Measurements from ENCODE around the gene NMNAT2.

NMNAT2 gene

GRCh38 chr1:183353597-183353996 is 64.6 kb downstream of the NMNAT2 start:
- H3K4me1 ChIP-seq (ENCODE audit: control insufficient read depth in 2 of 2, insufficient read depth in 1 of 2, low read depth in 1 of 2, low read length in 2 of 2) = peaks cover 12 to 22% of the 10 kb centered on the region in 2 donors
- H3K4ac ChIP-seq (ENCODE audit: low read length) = no peak overlapping the region
- no peak overlapping the region for H3K18ac ChIP-seq (ENCODE audit: low read length)
- no CpG with 5 or more reads among the region's 1 CpG for WGBS, 2 donors (ENCODE audit: extremely low coverage in 2 of 2, insufficient read length in 2 of 2, insufficient replicate concordance in 1 of 2)
- no peak overlapping the region for H3K27ac ChIP-seq (replicated peaks; ENCODE audit: low read length)
- H4K8ac ChIP-seq (ENCODE audit: low read depth, low read length) = no peak overlapping the region
- no peak for DNase-seq (ENCODE audit: low spot score)
- no peaks in the 10 kb centered on the region for H3K9me3 ChIP-seq (replicated peaks in 1 of 2; ENCODE audit: control insufficient read depth in 2 of 2, insufficient read depth in 1 of 2, low read depth in 1 of 2, low read length in 2 of 2)
- H2AFZ ChIP-seq (ENCODE audit: low read length) = peak overlapping the region; percentile 15
- no peak overlapping the region for H3K4me2 ChIP-seq (ENCODE audit: insufficient read depth, low read length, poor library complexity, severe bottlenecking)
- no peak overlapping the region for H2BK5ac ChIP-seq (ENCODE audit: low read length)
- no peak overlapping the region for H2BK15ac ChIP-seq (ENCODE audit: low read length)
- H3K4me3 ChIP-seq (ENCODE audit: low read length in 2 of 2) = no peak overlapping the region
- no peaks in the 10 kb centered on the region for H3K79me1 ChIP-seq (ENCODE audit: low read depth, low read length)
- H2BK120ac ChIP-seq (ENCODE audit: low read depth, low read length) = no peak overlapping the region
- no peak overlapping the region for H3K9ac ChIP-seq (ENCODE audit: low read depth, low read length, poor library complexity)
- no peak overlapping the region for H3K14ac ChIP-seq (ENCODE audit: low read length)
- H4K91ac ChIP-seq (ENCODE audit: low read depth, low read length, poor library complexity) = no peak overlapping the region
- H3K36me3 ChIP-seq (replicated peaks in 1 of 2; ENCODE audit: control insufficient read depth in 2 of 2, insufficient read depth in 2 of 2, low read length in 2 of 2) = no peaks in the 10 kb centered on the region
- no peak overlapping the region for H2AK5ac ChIP-seq (ENCODE audit: low read depth, low read length)
- H2BK12ac ChIP-seq (ENCODE audit: low read length) = no peak overlapping the region
- no peaks in the 10 kb centered on the region for H3K27me3 ChIP-seq (ENCODE audit: control insufficient read depth in 3 of 3, insufficient read depth in 3 of 3, low read depth in 1 of 3, low read length in 3 of 3)
- H3K23ac ChIP-seq (ENCODE audit: low read depth, low read length, poor library complexity) = no peak overlapping the region

- no peak overlapping the region for H3K14ac ChIP-seq (ENCODE audit: low read length)
- no peak overlapping the region for H3K4me2 ChIP-seq (ENCODE audit: insufficient read depth, low read length, poor library complexity, severe bottlenecking)
- no peaks in the 10 kb centered on the region for H3K9me3 ChIP-seq (replicated peaks in 1 of 2; ENCODE audit: control insufficient read depth in 2 of 2, insufficient read depth in 1 of 2, low read depth in 1 of 2, low read length in 2 of 2)
- no peak overlapping the region for H3K4ac ChIP-seq (ENCODE audit: low read length)
- no peak overlapping the region for H3K9ac ChIP-seq (ENCODE audit: low read depth, low read length, poor library complexity)
- H2AFZ ChIP-seq (ENCODE audit: low read length) = peak overlapping the region; percentile 87
- H4K91ac ChIP-seq (ENCODE audit: low read depth, low read length, poor library complexity) = no peak overlapping the region
- no peak overlapping the region for H2BK5ac ChIP-seq (ENCODE audit: low read length)
- H2BK15ac ChIP-seq (ENCODE audit: low read length) = no peak overlapping the region
- H3K23ac ChIP-seq (ENCODE audit: low read depth, low read length, poor library complexity) = no peak overlapping the region
- H3K4me1 ChIP-seq (ENCODE audit: control insufficient read depth in 2 of 2, insufficient read depth in 1 of 2, low read depth in 1 of 2, low read length in 2 of 2) = peaks cover 11 to 26% of the 10 kb centered on the region in 2 donors
- H3K18ac ChIP-seq (ENCODE audit: low read length) = no peak overlapping the region
- peak overlapping the region in 1 of 2 donors; percentile 17 for H3K4me3 ChIP-seq (ENCODE audit: low read length in 2 of 2)
- no peaks in the 10 kb centered on the region for H3K79me1 ChIP-seq (ENCODE audit: low read depth, low read length)
- no peak overlapping the region for H4K8ac ChIP-seq (ENCODE audit: low read depth, low read length)
- no peak for DNase-seq (ENCODE audit: low spot score)
- no peak overlapping the region for H2AK5ac ChIP-seq (ENCODE audit: low read depth, low read length)
- H3K27ac ChIP-seq (replicated peaks; ENCODE audit: low read length) = no peak overlapping the region
- no CpG with 5 or more reads among the region's 6 CpGs for WGBS, 2 donors (ENCODE audit: extremely low coverage in 2 of 2, insufficient read length in 2 of 2, insufficient replicate concordance in 1 of 2)
- H2BK12ac ChIP-seq (ENCODE audit: low read length) = no peak overlapping the region
- H3K27me3 ChIP-seq (ENCODE audit: control insufficient read depth in 3 of 3, insufficient read depth in 3 of 3, low read depth in 1 of 3, low read length in 3 of 3) = no peaks in the 10 kb centered on the region
- H3K36me3 ChIP-seq (replicated peaks in 1 of 2; ENCODE audit: control insufficient read depth in 2 of 2, insufficient read depth in 2 of 2, low read length in 2 of 2) = no peaks in the 10 kb centered on the region
- H2BK120ac ChIP-seq (ENCODE audit: low read depth, low read length) = no peak overlapping the region
Observed at GRCh38 chr1:183349201-183349711, 68.9 kb downstream of the NMNAT2 start.

- Histone ChIP-seq H3K4me3 (ENCODE audit: low read length in 2 of 2) (no peak overlapping the region), H3K9ac (ENCODE audit: low read depth, low read length, poor library complexity) (no peak overlapping the region), H2BK12ac (ENCODE audit: low read length) (no peak overlapping the region), H2BK5ac (ENCODE audit: low read length) (no peak overlapping the region), H3K27me3 (ENCODE audit: control insufficient read depth in 3 of 3, insufficient read depth in 3 of 3, low read depth in 1 of 3, low read length in 3 of 3) (no peaks in the 10 kb centered on the region), H3K23ac (ENCODE audit: low read depth, low read length, poor library complexity) (no peak overlapping the region), H2BK120ac (ENCODE audit: low read depth, low read length) (no peak overlapping the region), H3K79me1 (ENCODE audit: low read depth, low read length) (no peaks in the 10 kb centered on the region), H3K9me3 (replicated peaks in 1 of 2; ENCODE audit: control insufficient read depth in 2 of 2, insufficient read depth in 1 of 2, low read depth in 1 of 2, low read length in 2 of 2) (no peaks in the 10 kb centered on the region), H2AK5ac (ENCODE audit: low read depth, low read length) (no peak overlapping the region), H2AFZ (ENCODE audit: low read length) (peak overlapping the region; percentile 58), H4K8ac (ENCODE audit: low read depth, low read length) (no peak overlapping the region), H3K27ac (replicated peaks; ENCODE audit: low read length) (no peak overlapping the region), H3K14ac (ENCODE audit: low read length) (no peak overlapping the region), H3K4me1 (ENCODE audit: control insufficient read depth in 2 of 2, insufficient read depth in 1 of 2, low read depth in 1 of 2, low read length in 2 of 2) (peaks cover 11 to 18% of the 10 kb centered on the region in 2 donors), H2BK15ac (ENCODE audit: low read length) (no peak overlapping the region), H4K91ac (ENCODE audit: low read depth, low read length, poor library complexity) (no peak overlapping the region), H3K4ac (ENCODE audit: low read length) (no peak overlapping the region), H3K36me3 (replicated peaks in 1 of 2; ENCODE audit: control insufficient read depth in 2 of 2, insufficient read depth in 2 of 2, low read length in 2 of 2) (no peaks in the 10 kb centered on the region), H3K4me2 (ENCODE audit: insufficient read depth, low read length, poor library complexity, severe bottlenecking) (no peak overlapping the region), H3K18ac (ENCODE audit: low read length) (no peak overlapping the region)
- DNase-seq (ENCODE audit: low spot score) = no peak
- WGBS, 2 donors (ENCODE audit: extremely low coverage in 2 of 2, insufficient read length in 2 of 2, insufficient replicate concordance in 1 of 2) = no CpG with 5 or more reads among the region's 8 CpGs
Observed at GRCh38 chr1:183346276-183346732, 71.9 kb downstream of the NMNAT2 start.

- Histone ChIP-seq H3K27ac (replicated peaks; ENCODE audit: low read length) (no peak overlapping the region), H2BK12ac (ENCODE audit: low read length) (no peak overlapping the region), H2AK5ac (ENCODE audit: low read depth, low read length) (no peak overlapping the region), H3K23ac (ENCODE audit: low read depth, low read length, poor library complexity) (no peak overlapping the region), H3K36me3 (replicated peaks in 1 of 2; ENCODE audit: control insufficient read depth in 2 of 2, insufficient read depth in 2 of 2, low read length in 2 of 2) (no peaks in the 10 kb centered on the region), H3K4me3 (ENCODE audit: low read length in 2 of 2) (no peak overlapping the region), H3K18ac (ENCODE audit: low read length) (no peak overlapping the region), H3K4me1 (ENCODE audit: control insufficient read depth in 2 of 2, insufficient read depth in 1 of 2, low read depth in 1 of 2, low read length in 2 of 2) (no peaks in the 10 kb centered on the region), H2BK5ac (ENCODE audit: low read length) (no peak overlapping the region), H3K4ac (ENCODE audit: low read length) (no peak overlapping the region), H3K14ac (ENCODE audit: low read length) (no peak overlapping the region), H4K8ac (ENCODE audit: low read depth, low read length) (no peak overlapping the region), H3K4me2 (ENCODE audit: insufficient read depth, low read length, poor library complexity, severe bottlenecking) (no peak overlapping the region), H4K91ac (ENCODE audit: low read depth, low read length, poor library complexity) (no peak overlapping the region), H3K9ac (ENCODE audit: low read depth, low read length, poor library complexity) (no peak overlapping the region), H2BK15ac (ENCODE audit: low read length) (no peak overlapping the region), H2BK120ac (ENCODE audit: low read depth, low read length) (no peak overlapping the region), H3K9me3 (replicated peaks in 1 of 2; ENCODE audit: control insufficient read depth in 2 of 2, insufficient read depth in 1 of 2, low read depth in 1 of 2, low read length in 2 of 2) (no peaks in the 10 kb centered on the region), H3K27me3 (ENCODE audit: control insufficient read depth in 3 of 3, insufficient read depth in 3 of 3, low read depth in 1 of 3, low read length in 3 of 3) (no peaks in the 10 kb centered on the region), H3K79me1 (ENCODE audit: low read depth, low read length) (no peaks in the 10 kb centered on the region), H2AFZ (ENCODE audit: low read length) (no peak overlapping the region)
- DNase-seq (ENCODE audit: low spot score) = no peak
- no CpG with 5 or more reads among the region's 4 CpGs for WGBS, 2 donors (ENCODE audit: extremely low coverage in 2 of 2, insufficient read length in 2 of 2, insufficient replicate concordance in 1 of 2)
Observed at GRCh38 chr1:183339556-183340167, 78.5 kb downstream of the NMNAT2 start.
